CD14-positive monocyte (primary cell): ENCODE results near the gene SASH1. TPM values are rescaled to one million over a fixed set of nuclear protein-coding genes. Genes with fewer than 3 reads are reported as not detected.

ENCODE experiments used
- DNase-seq, 3 donors: peaks; one replicate each; pipeline ENCODE4 v3.0.0-alpha.2; 2011 to 2022
- H2AFZ ChIP-seq: 2 replicates; pipeline ENCODE4 v1.6.0; 2012; ENCODE audit warnings: mild to moderate bottlenecking, low read depth, low read length, inconsistent platforms; ENCODE audit not compliant: insufficient read depth, poor library complexity, severe bottlenecking
- H3K27ac ChIP-seq, 2 donors: 1 replicate in 1 of 2; 2 replicates in 1 of 2; pipeline ENCODE4 v1.5.1; 2012 to 2013; ENCODE audit warnings: low read length in 2 of 2, control low read depth in 1 of 2, inconsistent platforms in 1 of 2, low read depth in 1 of 2, mild to moderate bottlenecking in 1 of 2
- H3K27me3 ChIP-seq, 2 donors: one replicate each; pipeline versions ENCODE4 v1.6.0 to v1.6.1; 2011 to 2013; ENCODE audit warnings: low read length in 2 of 2; ENCODE audit not compliant: control insufficient read depth in 2 of 2, insufficient read depth in 2 of 2
- H3K36me3 ChIP-seq, 2 donors: replicated peaks in 1 of 2; 1 replicate in 1 of 2; 2 replicates in 1 of 2; pipeline versions ENCODE4 v1.5.1 to v1.6.1; 2012 to 2013; ENCODE audit warnings: low read length in 2 of 2, control low read depth in 1 of 2, inconsistent platforms in 1 of 2, mild to moderate bottlenecking in 1 of 2; ENCODE audit not compliant: insufficient read depth in 2 of 2, control insufficient read depth in 1 of 2
- H3K4me1 ChIP-seq, 2 donors: 1 replicate in 1 of 2; 2 replicates in 1 of 2; pipeline versions ENCODE4 v1.5.1 to v1.6.1; 2012 to 2013; ENCODE audit warnings: low read length in 2 of 2, control low read depth in 1 of 2, inconsistent platforms in 1 of 2, mild to moderate bottlenecking in 1 of 2, moderate library complexity in 1 of 2; ENCODE audit not compliant: insufficient read depth in 2 of 2, control insufficient read depth in 1 of 2
- H3K4me2 ChIP-seq: replicated peaks from 2 replicates; pipeline ENCODE3; 2012; ENCODE audit warnings: low read length, moderate library complexity, mild to moderate bottlenecking; ENCODE audit not compliant: poor library complexity, severe bottlenecking; ENCODE audit errors: extremely low read depth
- H3K4me3 ChIP-seq, 3 experiments: fragments of 200-600 bp in 1 of 3; sonication (generic) in 1 of 3; replicated peaks in 1 of 3; 1 replicate in 2 of 3; 2 replicates in 1 of 3; pipeline ENCODE4 v1.5.1; 2011 to 2013; ENCODE audit warnings: low read length in 3 of 3, mild to moderate bottlenecking in 3 of 3, control low read depth in 2 of 3, low read depth in 2 of 3, inconsistent platforms in 1 of 3, moderate library complexity in 1 of 3
- H3K79me2 ChIP-seq: 2 replicates; pipeline ENCODE4 v1.6.0; 2012; ENCODE audit warnings: mild to moderate bottlenecking, control low read depth, inconsistent platforms, low read length, moderate library complexity; ENCODE audit not compliant: insufficient read depth
- H3K9ac ChIP-seq: 2 replicates; pipeline ENCODE4 v1.6.0; 2017; ENCODE audit warnings: low read length, mild to moderate bottlenecking; ENCODE audit not compliant: insufficient read depth, poor library complexity, severe bottlenecking
- H3K9me3 ChIP-seq, 2 donors: replicated peaks in 1 of 2; 1 replicate in 1 of 2; 2 replicates in 1 of 2; pipeline versions ENCODE4 v1.5.1 to v1.6.1; 2012 to 2013; ENCODE audit warnings: low read length in 2 of 2, control low read depth in 1 of 2; ENCODE audit not compliant: control insufficient read depth in 1 of 2, insufficient read depth in 1 of 2
- H4K20me1 ChIP-seq: 2 replicates; pipeline ENCODE4 v1.6.0; 2012; ENCODE audit warnings: mild to moderate bottlenecking, low read length, control low read depth, moderate library complexity; ENCODE audit not compliant: insufficient read depth
- H3K27ac Mint-ChIP-seq, 7 donors: one replicate each; pipeline ENCODE4 v1.8.0; 2020; ENCODE audit warnings: mild to moderate bottlenecking in 7 of 7, mixed read lengths in 7 of 7, moderate library complexity in 6 of 7, inconsistent platforms in 2 of 7
- H3K27me3 Mint-ChIP-seq, 3 donors: one replicate each; pipeline ENCODE4 v1.8.0; 2021 to 2022; ENCODE audit warnings: low read depth in 3 of 3, mild to moderate bottlenecking in 3 of 3, mixed read lengths in 3 of 3, moderate library complexity in 3 of 3, inconsistent platforms in 1 of 3
- H3K36me3 Mint-ChIP-seq, 2 donors: one replicate each; pipeline ENCODE4 v1.8.0; 2020; ENCODE audit warnings: mixed read lengths in 2 of 2, inconsistent platforms in 1 of 2, mild to moderate bottlenecking in 1 of 2
- H3K4me1 Mint-ChIP-seq: one replicate; pipeline ENCODE4 v1.8.0; 2020; ENCODE audit warnings: mild to moderate bottlenecking, mixed read lengths
- H3K4me3 Mint-ChIP-seq, 2 donors: one replicate each; pipeline ENCODE4 v1.8.0; 2020; ENCODE audit warnings: mild to moderate bottlenecking in 2 of 2, mixed read lengths in 2 of 2, moderate library complexity in 1 of 2
- H3K9me3 Mint-ChIP-seq, 7 donors: one replicate each; pipeline ENCODE4 v1.8.0; 2020 to 2022; ENCODE audit warnings: mixed read lengths in 7 of 7, mild to moderate bottlenecking in 6 of 7, moderate library complexity in 6 of 7, inconsistent platforms in 2 of 7
- CTCF ChIP-seq: fragments of 200-600 bp; IDR thresholded peaks from one replicate; pipeline ENCODE4 v1.8.0; 2022; ENCODE audit warnings: antibody characterized with exemption, mild to moderate bottlenecking
- WGBS: methylation state at CpG from one replicate; pipeline ENCODE4 v1.1.5; 2013; ENCODE audit warnings: missing lambda C conversion rate; ENCODE audit not compliant: insufficient coverage; 5-methylcytosine and 5-hydroxymethylcytosine counted together
- intact Hi-C, 2 donors: fragments of 100-400 bp; cut with micrococcal nuclease; formaldehyde crosslinking; loops; one replicate each; pipeline versions ENCODE4 v1.15.0 to v1.15.1; 2023
- polyA plus RNA-seq, 3 donors: library from polyadenylated mRNA; depleted of rRNA in 1 of 3; unstranded in 2 of 3; stranded (reverse) in 1 of 3; fragments of 300-500 nt in 2 of 3; fragments of >200 nt in 1 of 3; fragmentation: Illumina TruSeq in 2 of 3; gene quantifications; 1 replicate in 2 of 3; 2 replicates in 1 of 3; pipeline ENCODE4 v1.2.3, GENCODE V29; 2012 to 2021

SASH1 gene
- polyA plus RNA-seq, 3 donors, result 0.90 to 5.1 (median 4.7) TPM

DNA sequence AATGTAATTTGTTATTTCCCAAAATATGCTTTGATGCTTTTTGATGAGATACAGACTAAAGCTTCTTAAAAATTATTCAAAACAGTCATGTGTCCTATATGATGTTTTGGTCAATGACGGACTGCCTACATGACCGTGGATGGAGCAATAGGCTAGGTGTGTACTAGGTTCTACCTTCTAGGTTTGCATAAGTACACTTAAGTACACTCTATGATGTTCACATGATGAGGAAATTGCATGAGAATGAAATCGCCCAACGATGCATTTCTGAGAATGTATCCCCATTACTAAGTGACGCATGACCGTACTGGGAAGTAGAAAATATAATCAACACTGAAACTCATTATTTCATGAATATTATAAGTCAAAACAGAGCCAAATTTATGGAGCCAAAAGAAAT, 252.9 kb downstream of the SASH1 start:
- no CpG with 5 or more reads among the region's 6 CpGs for WGBS
- H2AFZ ChIP-seq, result no peak overlapping the region
- H3K27me3 ChIP-seq, result no peaks in the 10 kb centered on the region
- Mint-ChIP-seq H3K27ac (no peak overlapping the region), H3K4me3 (no peak overlapping the region), H3K9me3 (peaks cover 2 to 10% (median 4%) of the 10 kb centered on the region in 7 donors), H3K36me3 (no peaks in the 10 kb centered on the region), H3K27me3 (peaks cover 2 to 7% (median 3%) of the 10 kb centered on the region in 3 donors), H3K4me1 (peaks cover 3% of the 10 kb centered on the region)
- DNase-seq, result no peak
- no peaks in the 10 kb centered on the region for H3K79me2 ChIP-seq
- H3K27ac ChIP-seq, result no peak overlapping the region
- no peaks in the 10 kb centered on the region for H3K36me3 ChIP-seq
- no peak overlapping the region for H3K4me2 ChIP-seq
- H3K4me1 ChIP-seq, result no peaks in the 10 kb centered on the region
- no peak overlapping the region for H3K9ac ChIP-seq
- peaks cover 0 to 3% of the 10 kb centered on the region in 2 donors for H3K9me3 ChIP-seq
- TF ChIP-seq CTCF, result no peak
- intact Hi-C loops, result no loop called here
- H3K4me3 ChIP-seq, result no peak overlapping the region
- H4K20me1 ChIP-seq, result no peaks in the 10 kb centered on the region

GRCh38 chr6:148596891-148597455, 254.3 kb downstream of the SASH1 start:
- H3K27ac Mint-ChIP-seq, result no peak overlapping the region
- H2AFZ ChIP-seq, result no peak overlapping the region
- H3K27ac ChIP-seq, result no peak overlapping the region

More at GRCh38 chr6:148596891-148597455, 254.3 kb downstream of the SASH1 start:
- TF ChIP-seq CTCF, result no peak
- no peak for DNase-seq
- H3K79me2 ChIP-seq, result no peaks in the 10 kb centered on the region
- no peak overlapping the region for H3K9ac ChIP-seq
- 56% methylated on average over 3 of the region's 3 CpGs for WGBS
- H3K4me3 Mint-ChIP-seq, result no peak overlapping the region
- no peaks in the 10 kb centered on the region for H3K36me3 Mint-ChIP-seq
- H3K4me3 ChIP-seq, result no peak overlapping the region
- no peaks in the 10 kb centered on the region for H3K9me3 ChIP-seq
- no peaks in the 10 kb centered on the region for H3K27me3 ChIP-seq
- intact Hi-C loops, result no loop called here
- H3K27me3 Mint-ChIP-seq, result peaks cover 2 to 7% (median 3%) of the 10 kb centered on the region in 3 donors
- H3K4me1 Mint-ChIP-seq, result peaks cover 3% of the 10 kb centered on the region
- H3K4me1 ChIP-seq, result no peaks in the 10 kb centered on the region
- peaks cover under 1 to 12% (median 4%) of the 10 kb centered on the region in 7 donors for H3K9me3 Mint-ChIP-seq
- H3K36me3 ChIP-seq, result no peaks in the 10 kb centered on the region
- H4K20me1 ChIP-seq, result no peaks in the 10 kb centered on the region
- H3K4me2 ChIP-seq, result no peak overlapping the region
